ENCODE results near the gene RALGPS1.

The RALGPS1 gene

DNA sequence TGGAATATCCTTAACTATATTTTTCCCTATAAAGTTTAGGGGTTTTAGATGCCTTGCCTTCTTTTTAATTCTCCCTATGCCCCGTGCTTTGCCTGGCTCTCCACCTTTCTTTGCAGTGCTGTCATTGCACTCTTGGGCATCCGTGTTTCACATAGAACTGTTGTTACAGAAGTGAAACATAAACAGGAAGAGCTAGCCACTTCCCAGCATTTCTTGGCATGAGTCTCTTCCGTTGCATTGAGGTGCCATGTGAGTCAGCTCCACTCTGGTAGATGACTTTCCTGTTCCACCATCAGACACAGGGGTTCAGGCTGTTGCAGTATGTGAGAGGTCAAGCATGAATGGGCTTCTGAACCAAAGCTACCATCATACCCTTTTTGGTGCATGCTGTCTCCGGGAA, 134.5 kb downstream of the RALGPS1 start:
- peak in 1 of 2 donors; percentile 11 for DNase-seq (ENCODE audit: extremely low read depth in 1 of 2, low read depth in 1 of 2)

DNA sequence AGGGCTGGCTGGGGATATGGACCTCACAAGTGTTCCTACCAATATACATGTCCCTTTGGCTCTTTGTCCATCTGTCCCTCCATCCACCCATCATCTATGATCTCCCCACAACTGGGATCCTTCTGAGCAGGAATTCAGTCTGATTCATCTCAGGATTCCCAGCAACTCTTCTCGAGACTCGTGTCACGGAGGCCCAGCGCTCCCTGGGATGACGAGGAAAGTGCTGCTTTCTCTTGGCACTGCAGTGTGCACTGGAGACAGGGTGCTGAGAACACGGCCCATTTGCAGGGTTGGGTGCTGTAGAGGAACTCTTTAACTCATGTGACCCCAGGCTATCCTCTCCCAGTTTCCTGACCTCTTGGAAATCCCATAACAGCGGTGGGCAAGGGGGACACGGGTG, 135.0 kb downstream of the RALGPS1 start:
- DNase-seq (ENCODE audit: extremely low read depth in 1 of 2, low read depth in 1 of 2), result no peak

DNA sequence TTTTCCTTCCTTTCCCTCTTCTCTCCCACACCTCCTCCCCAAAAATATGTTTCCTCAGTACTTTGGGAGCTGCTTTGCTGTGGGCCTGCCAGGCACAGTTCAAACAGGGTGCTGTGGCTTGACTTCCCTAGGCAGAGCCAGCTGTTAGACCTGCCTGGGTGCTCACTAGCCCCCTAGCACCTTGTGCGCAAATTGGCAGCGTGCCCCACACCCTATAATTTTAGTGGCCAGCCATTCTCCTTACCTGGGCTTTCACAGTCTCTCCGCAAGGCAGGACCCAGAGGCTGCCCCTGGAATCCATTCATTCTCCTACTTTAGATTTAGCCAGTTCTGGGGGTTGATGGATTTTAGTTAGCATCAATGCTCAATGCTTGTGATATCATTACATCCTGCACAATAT, 135.6 kb downstream of the RALGPS1 start:
- no peak for DNase-seq (ENCODE audit: extremely low read depth in 1 of 2, low read depth in 1 of 2)

- DNase-seq (ENCODE audit: extremely low read depth in 1 of 2, low read depth in 1 of 2), result no peak
Observed at GRCh38 chr9:127050591-127051001, 136.0 kb downstream of the RALGPS1 start.

DNA sequence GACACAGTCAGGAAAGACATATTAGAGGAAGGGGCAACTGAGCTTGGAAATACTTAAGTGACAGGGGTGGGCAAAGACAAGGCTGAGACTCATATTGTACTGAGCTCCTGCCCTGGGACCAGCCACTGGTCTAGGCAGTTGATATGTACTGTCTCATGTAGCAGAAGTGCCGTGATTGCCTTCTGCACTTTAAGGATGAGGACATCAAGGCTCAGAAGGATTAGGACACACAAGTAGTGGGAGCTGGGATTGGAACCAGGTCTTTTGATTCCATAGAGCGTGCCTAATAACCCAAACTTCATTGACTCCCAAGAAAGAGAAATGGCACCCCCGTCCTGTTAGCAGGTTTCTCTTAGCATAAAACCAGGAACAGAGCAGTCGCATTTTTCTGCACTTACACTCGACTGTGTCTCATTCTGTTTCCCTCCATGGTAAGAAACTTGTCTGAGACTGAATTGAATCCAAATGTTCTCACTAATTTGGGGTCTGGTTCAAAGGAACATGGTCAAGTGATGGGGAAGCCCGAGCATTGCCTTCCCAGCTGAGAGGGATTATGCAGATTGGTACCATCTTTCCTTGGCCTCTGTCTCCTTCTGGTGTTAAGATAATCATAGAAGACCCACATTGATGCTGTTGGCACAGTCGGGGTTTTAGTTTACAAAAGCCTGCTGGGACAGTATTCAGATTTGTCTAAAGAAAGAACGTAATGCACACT, 137.5 kb downstream of the RALGPS1 start:
- DNase-seq (ENCODE audit: extremely low read depth in 1 of 2, low read depth in 1 of 2), result no peak

DNA sequence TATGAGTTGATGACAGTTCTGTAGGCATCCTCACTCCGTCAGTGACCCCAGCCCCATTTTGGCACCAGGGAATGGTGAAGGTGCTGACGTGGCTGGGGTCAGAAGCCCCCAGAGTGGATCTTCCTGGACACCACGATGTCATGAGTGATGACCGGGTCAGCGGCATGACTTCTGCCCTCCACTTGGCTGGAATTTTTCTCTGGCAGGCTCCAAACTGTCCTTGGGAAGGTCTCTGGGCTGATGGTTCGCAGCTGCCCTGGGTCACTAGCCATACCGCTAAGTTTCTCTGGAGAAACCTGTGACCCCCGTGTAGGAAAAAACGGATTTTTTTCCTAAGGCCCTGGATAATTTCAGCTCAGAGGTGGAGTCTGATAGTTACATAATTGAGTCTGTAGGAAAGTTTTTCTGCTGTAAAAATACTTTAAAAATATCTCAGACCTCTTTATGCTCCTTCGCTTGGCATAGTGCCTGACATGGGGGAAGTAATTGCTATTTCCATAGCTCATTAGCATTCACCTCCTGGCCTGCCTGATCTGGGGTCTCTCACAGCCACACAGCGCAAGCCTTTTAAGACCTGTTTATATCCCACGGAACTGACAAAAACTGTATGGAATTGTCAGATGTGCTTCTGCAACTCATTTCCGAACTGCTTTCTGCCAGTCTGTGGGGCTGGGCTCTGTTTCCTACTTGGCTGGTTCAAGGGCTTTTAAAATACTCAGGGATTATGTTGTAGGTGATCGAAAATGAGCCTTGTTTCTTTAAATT, 138.7 kb downstream of the RALGPS1 start:
- no peak for DNase-seq (ENCODE audit: extremely low read depth in 1 of 2, low read depth in 1 of 2)

DNA sequence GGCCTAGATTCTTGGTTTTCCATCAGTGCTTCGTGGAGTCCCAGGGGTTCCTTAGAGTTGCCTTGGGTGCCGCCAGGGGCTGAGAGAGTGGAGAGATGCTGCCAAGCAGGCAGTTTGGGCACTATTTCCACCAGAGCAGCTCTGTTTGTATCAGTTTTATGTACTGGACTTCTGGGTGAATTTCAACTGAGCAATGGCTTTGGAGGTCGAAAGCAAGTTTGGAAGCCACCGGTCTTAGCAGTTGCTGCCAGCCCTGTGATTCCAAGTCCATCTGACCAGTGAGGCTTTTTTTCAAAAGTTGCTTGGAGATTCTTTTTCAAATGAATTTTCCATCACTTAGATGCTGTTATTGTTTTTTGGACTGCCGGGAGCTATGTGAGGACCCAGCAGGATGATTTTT, 139.4 kb downstream of the RALGPS1 start:
- DNase-seq (ENCODE audit: extremely low read depth in 1 of 2, low read depth in 1 of 2), result no peak

- no peak for DNase-seq (ENCODE audit: extremely low read depth in 1 of 2, low read depth in 1 of 2)
Observed at GRCh38 chr9:127055745-127056402, 141.3 kb downstream of the RALGPS1 start.

- no peak for DNase-seq (ENCODE audit: extremely low read depth in 1 of 2, low read depth in 1 of 2)
Observed at GRCh38 chr9:127056446-127056845, 141.9 kb downstream of the RALGPS1 start.

DNA sequence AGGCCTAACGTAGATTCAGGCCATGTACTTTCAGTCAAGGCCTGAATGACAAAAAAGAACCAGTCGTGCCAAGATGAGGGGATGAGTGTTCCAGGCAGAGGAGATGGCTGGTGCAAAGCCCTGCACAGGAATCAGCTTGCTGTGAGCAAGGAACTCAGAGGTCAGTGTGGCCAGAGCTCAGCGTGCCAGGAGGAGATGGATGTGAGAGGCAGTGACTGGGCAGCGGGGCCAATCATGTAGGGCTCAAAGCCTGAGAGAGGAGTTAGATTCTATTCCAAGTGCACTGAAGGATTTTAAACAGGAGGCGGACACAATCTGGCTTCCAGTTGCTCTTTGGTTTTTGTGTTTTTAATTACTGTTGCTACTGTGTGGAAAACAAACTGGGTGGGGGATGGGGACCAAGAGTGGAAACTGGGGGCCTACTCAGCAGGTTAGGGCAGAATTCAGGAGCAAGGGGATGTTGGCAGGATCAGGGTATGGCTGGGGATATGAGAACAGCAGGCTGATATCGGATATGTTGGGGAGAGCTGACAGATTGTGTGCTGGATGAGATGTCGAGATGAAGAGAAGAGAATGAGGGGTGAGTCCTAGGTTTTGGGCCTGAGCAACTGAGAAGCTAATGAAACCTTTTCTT, 143.5 kb downstream of the RALGPS1 start:
- no peak for DNase-seq (ENCODE audit: extremely low read depth in 1 of 2, low read depth in 1 of 2)

DNA sequence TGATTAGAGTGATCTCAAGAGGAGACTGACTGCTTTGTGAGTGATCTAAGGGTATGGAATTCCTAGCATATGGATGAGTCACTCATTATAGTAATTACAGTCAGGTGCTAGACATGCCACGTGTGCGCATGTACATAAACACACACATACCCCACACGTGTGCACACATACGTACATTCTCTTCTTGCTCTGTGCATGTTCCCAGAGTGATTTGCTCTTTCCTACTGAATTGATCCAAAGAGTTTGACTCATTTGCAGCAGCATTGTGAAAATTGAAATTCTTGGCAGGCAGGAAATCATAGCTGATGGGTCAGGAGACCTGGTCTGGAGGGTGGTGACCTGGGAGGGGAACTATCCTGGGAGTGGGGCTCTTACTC, 144.1 kb downstream of the RALGPS1 start:
- DNase-seq (ENCODE audit: extremely low read depth in 1 of 2, low read depth in 1 of 2), result no peak

GRCh38 chr9:127059030-127059429, 144.4 kb downstream of the RALGPS1 start:
- DNase-seq (ENCODE audit: extremely low read depth in 1 of 2, low read depth in 1 of 2), result no peak

DNA sequence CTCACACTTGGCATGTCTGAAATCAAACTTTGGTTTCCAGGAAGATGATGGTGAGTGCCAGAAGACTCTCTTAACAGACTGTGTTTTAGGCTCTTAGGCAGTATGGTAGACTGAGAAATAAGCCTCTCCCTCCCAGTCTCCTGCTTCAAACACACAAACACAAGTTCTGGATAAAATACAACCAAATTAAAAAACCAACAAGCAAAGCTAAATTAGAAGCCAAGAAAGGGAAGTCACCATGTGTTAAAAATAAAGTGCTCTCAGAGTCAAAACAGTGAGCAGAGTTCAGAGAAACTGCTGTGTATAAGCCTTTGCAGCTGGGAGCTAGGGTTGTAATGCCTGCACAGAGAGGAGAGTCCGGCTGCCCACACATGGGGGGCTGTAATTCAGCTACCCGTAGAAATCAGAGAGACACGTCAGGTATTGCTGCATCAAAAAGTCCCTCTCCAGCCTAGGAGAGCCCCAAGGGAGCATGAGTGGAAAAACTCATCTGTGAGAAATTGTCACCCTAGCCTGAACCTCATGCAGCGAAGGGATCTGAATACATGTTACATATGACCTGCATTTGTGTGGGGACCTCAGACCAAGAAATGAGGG, 145.3 kb downstream of the RALGPS1 start:
- no peak for DNase-seq (ENCODE audit: extremely low read depth in 1 of 2, low read depth in 1 of 2)

DNA sequence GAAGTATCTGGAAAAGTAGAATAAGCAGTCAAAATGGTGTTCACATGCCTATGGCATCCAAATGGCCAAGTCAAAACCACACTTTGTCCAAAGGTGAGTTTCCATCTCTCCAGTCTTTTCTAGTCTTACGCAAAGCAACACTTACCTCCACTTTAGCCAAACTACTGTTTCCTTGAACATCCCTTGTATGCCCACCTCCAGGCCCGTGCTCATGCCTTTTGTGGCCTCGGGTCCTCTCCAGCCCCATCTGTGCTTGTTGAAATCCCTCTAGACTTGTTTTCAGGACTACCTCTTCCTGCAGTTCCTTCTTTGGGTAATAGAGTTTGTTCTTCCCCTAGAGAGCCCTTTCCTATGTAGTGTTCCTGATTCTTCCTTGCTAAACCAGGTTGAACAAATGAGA, 146.8 kb downstream of the RALGPS1 start:
- DNase-seq (ENCODE audit: extremely low read depth in 1 of 2, low read depth in 1 of 2), result no peak

GRCh38 chr9:127064335-127064734, 149.8 kb downstream of the RALGPS1 start:
- DNase-seq (ENCODE audit: extremely low read depth in 1 of 2, low read depth in 1 of 2), result no peak

- no peak for DNase-seq (ENCODE audit: extremely low read depth in 1 of 2, low read depth in 1 of 2)
Observed at GRCh38 chr9:127065592-127065991, 151.0 kb downstream of the RALGPS1 start.

DNA sequence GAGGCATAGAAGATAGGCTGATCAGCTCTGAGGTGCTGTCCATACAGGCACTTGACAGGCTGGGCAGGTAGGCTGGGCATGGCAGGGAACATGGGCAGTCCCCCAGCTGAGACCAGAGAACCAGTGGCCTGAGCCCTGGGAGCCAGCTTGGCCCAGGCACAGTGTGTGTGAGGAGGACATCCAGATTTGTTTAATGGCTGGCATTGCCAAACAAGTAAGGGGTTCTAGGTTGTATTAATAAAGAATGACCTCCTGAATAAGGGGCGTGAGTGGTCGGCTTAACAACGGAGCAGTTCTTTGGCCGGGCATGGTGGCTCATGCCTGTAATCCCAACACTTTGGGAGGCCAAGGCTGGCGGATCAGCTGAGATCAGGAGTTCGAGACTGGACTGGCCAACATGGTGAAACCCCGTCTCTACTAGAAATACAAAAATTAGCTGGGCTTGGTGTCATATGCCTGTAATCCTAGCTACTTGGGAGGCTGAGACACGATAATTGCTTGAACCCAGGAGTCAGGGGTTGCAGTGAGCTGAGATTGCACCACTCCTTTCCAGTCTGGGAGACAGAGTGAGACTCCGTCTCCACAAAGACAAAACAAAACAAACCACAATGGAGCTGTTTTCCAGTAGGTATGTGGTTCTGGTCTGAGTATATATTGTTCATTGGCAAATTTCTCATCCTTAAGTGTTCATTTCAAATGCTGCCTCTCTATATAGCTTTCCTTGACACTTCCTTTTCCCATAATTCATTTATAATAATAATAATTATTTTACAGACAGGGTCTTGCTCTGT, 151.7 kb downstream of the RALGPS1 start:
- no peak for DNase-seq (ENCODE audit: extremely low read depth in 1 of 2, low read depth in 1 of 2)

- no peak for DNase-seq (ENCODE audit: extremely low read depth in 1 of 2, low read depth in 1 of 2)
Observed at GRCh38 chr9:127066851-127067136, 152.2 kb downstream of the RALGPS1 start.

DNA sequence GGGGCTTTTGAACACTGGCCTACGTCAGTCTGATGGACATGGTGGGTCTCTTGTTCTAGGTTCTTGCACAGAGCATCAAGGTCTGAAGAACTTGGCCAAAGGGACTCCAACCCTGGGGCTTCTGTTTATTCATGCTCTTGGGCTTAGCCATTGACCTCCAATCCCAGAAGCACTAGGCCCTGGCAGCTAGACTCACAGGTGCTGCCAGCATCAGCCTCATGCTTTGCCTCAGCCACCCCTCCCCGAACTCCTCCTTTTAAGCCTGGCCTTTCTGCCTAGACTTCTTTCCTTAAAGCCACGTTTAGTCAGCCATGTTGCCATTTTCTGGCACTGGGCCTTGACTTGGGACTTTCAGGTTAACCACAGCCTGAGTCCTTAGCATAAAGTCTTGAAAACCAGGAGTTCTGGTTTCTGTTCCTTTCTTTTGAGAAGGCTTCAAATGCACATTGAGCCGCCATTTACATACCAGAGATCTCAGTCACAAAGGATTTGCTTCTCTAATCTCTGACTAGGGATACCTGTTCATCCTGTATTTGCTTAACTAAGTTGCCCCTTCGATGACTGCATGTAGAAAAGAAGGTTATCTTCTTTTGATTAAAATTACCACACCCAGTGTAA, 153.1 kb downstream of the RALGPS1 start:
- DNase-seq (ENCODE audit: extremely low read depth in 1 of 2, low read depth in 1 of 2), result no peak
